ENCODE data around the gene ST3GAL4.
"Not testable (repeated sequence)": the region's sequence is repeated elsewhere in the genome, so short reads cannot be mapped to it uniquely, and the experiment has no call there.

The ST3GAL4 gene

DNA sequence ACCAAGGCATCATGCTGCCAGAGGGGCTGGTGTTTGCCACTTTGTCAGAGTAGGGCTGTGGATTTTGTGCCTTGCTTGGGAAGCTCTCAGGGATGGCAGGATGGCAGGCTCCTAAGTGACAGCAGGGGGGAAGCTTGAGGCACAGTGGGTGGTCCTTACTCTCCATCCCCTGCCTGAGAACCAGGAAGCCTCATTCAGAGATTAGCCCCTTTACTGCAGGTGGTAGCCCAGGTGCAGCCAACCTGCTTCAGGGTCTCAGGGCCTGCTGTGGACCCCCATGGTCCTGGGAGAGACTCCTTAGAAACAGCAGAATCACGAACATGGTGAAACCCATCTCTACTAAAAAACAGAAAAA is 8.9 kb upstream of the ST3GAL4 start:
- no peak for DNase-seq (ENCODE audit: low read depth in 2 of 2)

GRCh38 chr11:126346946-126347345 is 8.5 kb upstream of the ST3GAL4 start:
- DNase-seq (ENCODE audit: low read depth in 2 of 2) = not testable (repeated sequence)

GRCh38 chr11:126347751-126348668 is 7.5 kb upstream of the ST3GAL4 start:
- DNase-seq (ENCODE audit: low read depth in 2 of 2) = no peak

- no peak for DNase-seq (ENCODE audit: low read depth in 2 of 2)
These were observed 6.5 kb upstream of the ST3GAL4 start for GRCh38 chr11:126348806-126349582.

- DNase-seq (ENCODE audit: low read depth in 2 of 2) = no peak
These were observed 4.7 kb upstream of the ST3GAL4 start for GRCh38 chr11:126350836-126351235.

- no peak for DNase-seq (ENCODE audit: low read depth in 2 of 2)
These were observed 3.3 kb upstream of the ST3GAL4 start for GRCh38 chr11:126352163-126352562.

DNA sequence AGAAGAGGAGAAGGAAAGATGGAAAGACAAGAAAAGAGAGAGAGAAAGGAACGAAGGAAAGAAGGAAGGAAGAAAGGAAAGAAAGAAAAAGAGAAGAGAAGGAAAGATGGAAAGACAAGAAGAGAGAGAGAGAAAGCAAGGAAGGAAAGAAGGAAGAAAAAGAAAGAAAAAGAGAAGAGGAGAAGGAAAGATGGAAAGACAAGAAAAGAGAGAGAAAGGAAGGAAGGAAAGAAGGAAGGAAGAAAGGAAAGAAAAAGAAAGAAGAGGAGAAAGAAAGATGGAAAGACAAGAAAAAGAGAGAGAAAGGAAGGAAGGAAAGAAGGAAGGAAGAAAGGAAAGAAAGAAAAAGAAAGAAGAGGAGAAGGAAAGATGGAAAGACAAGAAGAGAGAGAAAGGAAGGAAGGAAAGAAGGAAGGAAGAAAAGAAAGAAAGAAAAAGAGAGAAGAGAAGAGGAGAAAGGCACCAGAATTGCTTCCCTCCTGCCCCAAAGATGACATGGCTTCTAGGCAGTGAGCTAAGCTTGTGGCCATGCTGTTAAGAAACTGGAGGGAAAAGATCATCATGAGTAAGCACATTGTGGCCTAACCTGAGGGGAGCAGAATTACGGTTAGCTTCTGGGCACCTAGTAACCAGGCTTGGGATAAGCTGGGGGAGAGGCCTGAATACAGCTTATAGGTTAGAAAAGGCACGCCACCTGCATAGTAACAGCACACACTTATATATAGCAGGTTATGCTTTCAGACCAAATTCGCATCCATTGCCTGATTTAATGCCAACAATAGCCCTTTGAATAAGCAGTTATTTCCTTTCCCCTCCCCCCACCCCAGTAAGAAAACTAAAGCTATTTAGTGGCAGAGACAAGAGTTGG is 2.3 kb upstream of the ST3GAL4 start:
- no peak for DNase-seq (ENCODE audit: low read depth in 2 of 2)

GRCh38 chr11:126354631-126355323 is 709 bp upstream of the ST3GAL4 start:
- DNase-seq (ENCODE audit: low read depth in 2 of 2) = no peak

DNA sequence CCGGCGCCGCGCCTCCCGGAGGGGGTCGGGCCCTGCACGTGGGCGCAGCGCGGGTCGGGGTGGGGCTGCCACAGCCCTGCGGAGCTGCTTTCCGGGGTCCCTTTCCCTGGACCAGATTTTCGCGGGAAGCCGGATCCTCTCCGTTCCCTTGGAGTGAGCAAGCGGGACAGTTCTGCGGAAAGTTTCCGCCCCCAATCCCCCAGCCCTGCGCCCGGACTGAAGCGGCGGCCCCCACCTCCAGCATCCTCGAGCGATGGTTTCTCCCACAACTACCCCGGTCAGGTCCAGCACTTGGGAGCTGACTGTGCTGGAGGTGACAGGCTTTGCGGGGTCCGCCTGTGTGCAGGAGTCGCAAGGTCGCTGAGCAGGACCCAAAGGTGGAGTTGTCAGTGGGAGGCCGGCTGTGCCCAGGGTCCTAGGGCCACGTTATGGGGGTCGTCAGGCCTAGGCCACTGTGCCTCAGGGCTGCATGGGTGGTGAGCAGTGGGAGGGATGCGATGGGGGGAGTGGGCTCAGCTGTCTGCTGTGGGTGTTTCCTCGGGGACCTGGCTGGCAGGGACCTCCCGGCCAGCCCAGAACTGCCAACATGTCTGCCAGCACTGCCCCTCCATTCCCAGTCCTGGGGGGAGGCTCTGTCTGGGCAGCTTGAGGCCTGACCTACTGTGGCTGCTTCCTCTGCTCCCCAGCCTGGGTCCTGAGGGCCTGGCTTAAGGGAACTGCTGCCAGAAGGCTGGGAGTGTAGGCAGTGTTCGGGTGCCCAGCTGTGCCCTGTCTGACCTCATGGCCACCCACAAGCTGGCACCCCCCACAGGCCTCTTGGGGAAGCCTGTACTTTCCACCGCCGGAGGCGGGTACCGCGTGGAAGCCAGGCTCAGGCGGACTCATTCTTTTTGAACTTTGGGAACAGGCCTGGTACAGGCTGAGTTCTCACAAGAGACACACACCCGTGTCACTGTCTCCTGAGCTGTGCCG is 726 bp downstream of the ST3GAL4 start:
- DNase-seq (ENCODE audit: low read depth in 2 of 2) = no peak

- DNase-seq (ENCODE audit: low read depth in 2 of 2) = no peak
These were observed 1.8 kb downstream of the ST3GAL4 start for GRCh38 chr11:126357055-126357962.

- DNase-seq (ENCODE audit: low read depth in 2 of 2) = no peak
These were observed 2.7 kb downstream of the ST3GAL4 start for GRCh38 chr11:126357969-126358762.

DNA sequence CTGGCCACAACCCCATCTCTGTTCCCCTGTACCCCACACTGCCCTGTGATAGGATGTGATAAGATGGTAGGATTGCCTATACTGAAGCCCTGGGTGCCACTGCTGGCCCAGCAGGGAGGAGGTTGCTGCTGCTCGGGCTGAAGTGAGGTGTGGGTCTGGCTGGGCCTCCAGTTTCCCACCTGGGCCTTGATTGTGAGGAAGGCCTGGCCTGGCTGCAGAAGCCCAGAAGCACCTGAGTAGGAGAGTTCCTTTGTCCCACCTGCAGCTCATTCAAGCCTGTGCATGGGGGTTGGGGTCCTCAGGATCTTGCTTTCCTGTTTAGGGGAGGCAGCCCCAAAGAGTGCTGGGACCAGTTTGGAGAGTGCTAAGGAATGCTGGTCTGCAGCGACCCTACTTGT is 3.3 kb downstream of the ST3GAL4 start:
- DNase-seq (ENCODE audit: low read depth in 2 of 2) = no peak

DNA sequence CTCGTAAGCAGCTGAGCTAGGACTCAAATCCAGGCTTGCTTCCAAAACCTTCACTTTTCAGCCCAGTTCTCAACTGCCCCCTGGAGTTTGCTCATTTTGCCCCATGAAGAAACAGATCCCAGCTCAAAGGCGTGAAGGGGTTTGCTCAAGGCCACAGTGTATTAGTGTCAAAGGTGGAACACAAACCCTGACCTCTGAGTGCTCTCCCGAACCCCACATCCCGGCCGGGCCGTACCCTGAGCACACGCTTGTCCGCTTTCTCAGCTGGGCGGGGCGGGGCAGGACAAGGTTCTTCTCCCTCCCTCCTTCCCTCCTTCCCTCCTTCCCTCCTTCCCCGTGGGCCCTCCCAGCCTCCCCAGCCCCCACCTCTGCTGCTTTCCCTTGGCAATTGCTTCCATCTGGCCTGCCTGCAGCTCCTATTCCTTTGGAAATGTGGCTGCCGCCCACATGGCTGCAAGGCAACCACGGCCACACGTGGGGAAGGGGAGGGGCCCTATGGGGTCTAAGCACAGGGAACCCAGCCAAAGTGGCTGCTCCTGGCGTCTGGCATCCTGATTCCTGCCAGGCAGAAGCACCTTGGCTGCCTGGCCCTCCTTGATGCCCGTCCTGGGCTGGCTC is 4.1 kb downstream of the ST3GAL4 start:
- no peak for DNase-seq (ENCODE audit: low read depth in 2 of 2)

- no peak for DNase-seq (ENCODE audit: low read depth in 2 of 2)
These were observed 4.6 kb downstream of the ST3GAL4 start for GRCh38 chr11:126360049-126360446.

DNA sequence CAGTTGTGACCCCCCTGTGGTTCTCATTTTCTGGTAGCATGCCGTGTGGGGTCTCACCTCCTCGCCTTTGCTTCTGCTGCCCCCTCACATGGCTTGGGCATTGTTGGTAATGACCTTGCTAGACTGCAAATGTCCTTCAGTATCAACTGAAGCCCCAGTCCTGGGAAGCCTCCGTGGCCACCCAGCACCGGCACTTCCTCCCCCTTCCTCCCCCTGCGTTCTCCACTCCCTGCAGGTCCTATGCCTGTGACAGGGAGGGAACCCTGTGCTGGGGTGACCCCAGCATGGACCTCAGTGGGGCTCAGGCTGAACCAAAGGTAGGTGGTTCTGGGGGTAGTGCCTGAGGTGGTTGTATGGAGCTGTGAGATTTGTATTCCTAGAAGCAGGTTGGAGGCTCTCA is 5.9 kb downstream of the ST3GAL4 start:
- no peak for DNase-seq (ENCODE audit: low read depth in 2 of 2)

DNA sequence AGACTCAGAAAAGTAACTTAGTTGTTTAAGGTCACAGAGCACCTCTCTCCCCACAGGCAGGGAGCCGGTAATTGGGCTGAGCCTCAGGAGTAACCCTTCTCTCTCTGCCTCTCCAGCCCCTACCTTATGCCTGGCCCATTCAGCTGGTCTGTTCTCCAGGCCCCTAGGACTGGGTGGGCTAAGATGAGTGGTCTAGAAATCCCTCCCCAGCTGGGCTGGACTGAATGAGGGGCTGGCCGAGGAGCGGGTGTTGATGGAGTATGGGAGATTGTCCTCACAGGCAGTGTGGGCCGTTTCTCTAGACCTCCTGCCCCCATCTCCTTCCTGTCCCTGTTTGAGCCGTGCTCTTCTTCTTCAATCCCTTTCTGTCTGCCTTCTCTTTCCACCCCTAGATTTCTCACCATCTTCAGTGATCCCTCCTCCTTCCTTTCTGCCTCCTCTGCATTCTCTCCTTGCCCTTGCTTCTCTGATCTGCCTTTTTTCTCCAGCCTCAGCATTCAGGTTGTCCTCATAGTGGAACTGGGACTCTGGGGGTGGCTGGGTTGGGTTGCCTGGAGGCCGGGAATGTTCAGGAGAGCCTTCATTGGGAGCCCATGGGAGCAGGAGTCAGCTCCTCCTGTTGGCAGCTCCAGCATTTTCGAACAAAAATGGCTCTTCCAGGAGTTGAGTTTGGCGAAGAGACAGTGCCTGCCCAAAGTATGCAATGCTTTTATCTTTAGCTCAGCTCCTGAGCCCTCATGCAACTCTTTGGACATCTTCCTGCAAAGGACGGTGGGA is 7.6 kb downstream of the ST3GAL4 start:
- DNase-seq (ENCODE audit: low read depth in 2 of 2) = no peak

GRCh38 chr11:126363706-126364248 is 8.3 kb downstream of the ST3GAL4 start:
- no peak for DNase-seq (ENCODE audit: low read depth in 2 of 2)

All from stimulated activated CD8-positive, alpha-beta memory T cell treated with anti-CD3 and anti-CD28 coated beads, Interleukin-7, amount 100 ng/mL, for 4 hours (primary cell).